ENCODE measurements around the gene GTF2IRD1. TPM values are rescaled to one million over a fixed set of nuclear protein-coding genes. Genes with fewer than 3 reads are reported as not detected.

Gene GTF2IRD1
- total RNA-seq, 1 experiment from 2014 or later, result 34.3 TPM

GRCh38 chr7:74542558-74543117, 88.9 kb downstream of the GTF2IRD1 start:
- Mint-ChIP-seq H3K4me1 (peaks cover 5% of the 10 kb centered on the region in 2 experiments; a peak in 3 of 4 replicates), H3K27me3 (ENCODE audit: low read depth) (no peaks in the 10 kb centered on the region), H3K9me3 (0 out of 5 replicates have a peak, but pooled peaks cover 0 to 3% of the 10 kb centered on the region in 2 experiments), H3K36me3 (ENCODE audit: insufficient read depth in 1 of 3, low read depth in 3 of 3) (peaks cover 26 to 66% (median 60%) of the 10 kb centered on the region in 3 experiments), H3K4me3 (no peak overlapping the region), H3K27ac (no peak overlapping the region)
- no peak overlapping the region for H2BK20ac ChIP-seq (ENCODE audit: low read depth, low read length, poor library complexity, severe bottlenecking)
- H3K23ac ChIP-seq (ENCODE audit: insufficient read length, low read depth, low read length), result no peak overlapping the region
- H3K27ac ChIP-seq (ENCODE audit: insufficient read length, low read depth, low read length), result no peak overlapping the region
- no peak overlapping the region for H3K56ac ChIP-seq (ENCODE audit: insufficient read length, low read depth, low read length)
- no peak overlapping the region for H2BK5ac ChIP-seq (ENCODE audit: insufficient read length, low read length)
- H3K79me1 ChIP-seq (ENCODE audit: insufficient read depth, low read depth, low read length, poor library complexity, severe bottlenecking), result no peaks in the 10 kb centered on the region
- H3T11ph ChIP-seq (ENCODE audit: low read length), result no peak overlapping the region
- no CpG with 5 or more reads among the region's 9 CpGs for WGBS (ENCODE audit: extremely low coverage, insufficient read length, low lambda C conversion rate)
- H3K14ac ChIP-seq (ENCODE audit: insufficient read depth, low read length), result no peak overlapping the region
- no peak overlapping the region for H3K4me2 ChIP-seq (ENCODE audit: insufficient read depth, insufficient read length, low read length)
- no peaks in the 10 kb centered on the region for H3K23me2 ChIP-seq (ENCODE audit: insufficient read length, low read depth, low read length, poor library complexity, severe bottlenecking)
- no peak overlapping the region for H2AK5ac ChIP-seq (ENCODE audit: insufficient read length, low read length)
- no peak overlapping the region for H3K4ac ChIP-seq (ENCODE audit: low read depth, low read length)
- no peaks in the 10 kb centered on the region for H4K20me1 ChIP-seq (ENCODE audit: control insufficient read depth, insufficient read depth, insufficient read length)
- no peak overlapping the region for H2AFZ ChIP-seq (ENCODE audit: low read length)
- no peak for TF ChIP-seq CTCF (conservative IDR thresholded peaks at IDR 0.05)
- no peak overlapping the region for H4K91ac ChIP-seq (ENCODE audit: insufficient read length, low read depth, low read length)
- no peak overlapping the region for H2BK12ac ChIP-seq (ENCODE audit: insufficient read length, low read depth, low read length)
- H3K4me1 ChIP-seq (ENCODE audit: insufficient read depth, low read length), result no peaks in the 10 kb centered on the region
- H2BK15ac ChIP-seq (ENCODE audit: low read depth, low read length), result no peak overlapping the region
- H4K5ac ChIP-seq (ENCODE audit: insufficient read length, low read depth, low read length), result no peak overlapping the region
- no peak overlapping the region for H3K18ac ChIP-seq (ENCODE audit: insufficient read length, low read depth, low read length)
- no peaks in the 10 kb centered on the region for H3K9me3 ChIP-seq (ENCODE audit: control insufficient read depth, low read depth, low read length)
- no peaks in the 10 kb centered on the region for H3K27me3 ChIP-seq (ENCODE audit: insufficient read depth, low read length)
- H4K8ac ChIP-seq (replicated peaks; ENCODE audit: insufficient read length, low read depth, low read length), result no peak overlapping the region
- no peak for DNase-seq
- H3K79me2 ChIP-seq (ENCODE audit: insufficient read depth, low read length), result no peaks in the 10 kb centered on the region
- H2BK120ac ChIP-seq (ENCODE audit: low read depth, low read length, poor library complexity, severe bottlenecking), result no peak overlapping the region
- no peak overlapping the region for H3K9ac ChIP-seq (ENCODE audit: extremely low read depth, insufficient read length, low read length)

Data from H9 (cell line).